ENCODE results near the gene PIMREG.

- TF ChIP-seq, protein P1, sequence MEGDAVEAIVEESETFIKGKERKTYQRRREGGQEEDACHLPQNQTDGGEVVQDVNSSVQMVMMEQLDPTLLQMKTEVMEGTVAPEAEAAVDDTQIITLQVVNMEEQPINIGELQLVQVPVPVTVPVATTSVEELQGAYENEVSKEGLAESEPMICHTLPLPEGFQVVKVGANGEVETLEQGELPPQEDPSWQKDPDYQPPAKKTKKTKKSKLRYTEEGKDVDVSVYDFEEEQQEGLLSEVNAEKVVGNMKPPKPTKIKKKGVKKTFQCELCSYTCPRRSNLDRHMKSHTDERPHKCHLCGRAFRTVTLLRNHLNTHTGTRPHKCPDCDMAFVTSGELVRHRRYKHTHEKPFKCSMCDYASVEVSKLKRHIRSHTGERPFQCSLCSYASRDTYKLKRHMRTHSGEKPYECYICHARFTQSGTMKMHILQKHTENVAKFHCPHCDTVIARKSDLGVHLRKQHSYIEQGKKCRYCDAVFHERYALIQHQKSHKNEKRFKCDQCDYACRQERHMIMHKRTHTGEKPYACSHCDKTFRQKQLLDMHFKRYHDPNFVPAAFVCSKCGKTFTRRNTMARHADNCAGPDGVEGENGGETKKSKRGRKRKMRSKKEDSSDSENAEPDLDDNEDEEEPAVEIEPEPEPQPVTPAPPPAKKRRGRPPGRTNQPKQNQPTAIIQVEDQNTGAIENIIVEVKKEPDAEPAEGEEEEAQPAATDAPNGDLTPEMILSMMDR (IDR thresholded peaks at IDR 0.05), result no peak
- no peak for TF ChIP-seq POLR2AphosphoS5 (IDR thresholded peaks at IDR 0.05)
- TF ChIP-seq POLR2A (IDR thresholded peaks at IDR 0.05), result no peak
These were observed 4.3 kb upstream of the PIMREG start for GRCh38 chr17:6439951-6440350.

Measured in breast epithelium (tissue), 3 donors.